ENCODE results near the gene DYNC2H1.

DYNC2H1 gene

DNA sequence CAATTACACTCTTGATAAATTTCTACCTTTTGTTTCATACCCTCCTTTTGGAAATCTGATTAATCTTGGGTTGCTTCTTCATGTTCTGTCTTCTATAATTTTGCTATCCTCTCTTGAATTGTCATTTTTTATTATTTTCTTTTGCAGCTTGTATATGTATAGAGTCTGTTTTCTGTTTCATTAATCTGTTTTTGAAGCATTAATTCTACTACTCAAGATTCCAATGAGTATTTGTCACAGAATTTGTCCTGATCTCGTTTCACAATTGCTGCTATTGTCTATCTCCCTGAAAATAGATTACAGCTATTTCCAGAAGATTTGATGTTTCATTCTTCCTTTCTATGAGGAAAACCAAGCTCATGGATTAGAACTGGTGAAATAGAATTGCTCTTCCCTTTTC, 406.1 kb downstream of the DYNC2H1 start:
- Histone ChIP-seq H3K4me3 (ENCODE audit: low read depth in 1 of 2, low read length in 2 of 2) (no peak overlapping the region), H3K9me3 (ENCODE audit: control insufficient read depth in 1 of 2, low read length in 2 of 2) (no peaks in the 10 kb centered on the region), H3K27ac (ENCODE audit: low read depth, low read length) (no peak overlapping the region), H3K9ac (ENCODE audit: low read depth in 1 of 2, low read length in 2 of 2) (no peak overlapping the region), H3K4me1 (ENCODE audit: control insufficient read depth in 1 of 2, insufficient read depth in 2 of 2, low read length in 2 of 2) (no peaks in the 10 kb centered on the region), H3K36me3 (ENCODE audit: control insufficient read depth in 1 of 2, insufficient read depth in 2 of 2, low read length in 2 of 2) (no peaks in the 10 kb centered on the region), H3K27me3 (ENCODE audit: control insufficient read depth in 1 of 2, insufficient read depth in 2 of 2, low read length in 2 of 2) (no peaks in the 10 kb centered on the region)

DNA sequence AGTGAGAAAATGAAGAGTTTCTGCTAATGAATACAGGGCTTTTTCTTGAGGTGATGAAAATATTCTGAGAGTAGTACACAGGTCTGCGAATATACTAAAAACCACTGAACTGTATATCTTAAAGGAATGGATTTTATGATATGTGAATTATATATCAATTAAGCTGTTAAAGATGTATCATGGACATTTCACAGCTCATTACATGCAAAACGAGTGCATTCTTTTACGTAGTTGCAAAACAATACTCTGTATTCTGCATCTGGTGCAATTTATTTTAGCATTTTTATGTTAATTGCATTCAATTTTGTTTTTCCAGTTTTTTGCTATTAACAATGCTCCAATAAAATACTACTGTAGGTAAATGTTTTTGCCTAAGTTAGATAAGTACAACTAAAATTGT, 411.6 kb downstream of the DYNC2H1 start:
- Histone ChIP-seq H3K4me3 (ENCODE audit: low read depth in 1 of 2, low read length in 2 of 2) (no peak overlapping the region), H3K36me3 (ENCODE audit: control insufficient read depth in 1 of 2, insufficient read depth in 2 of 2, low read length in 2 of 2) (no peaks in the 10 kb centered on the region), H3K4me1 (ENCODE audit: control insufficient read depth in 1 of 2, insufficient read depth in 2 of 2, low read length in 2 of 2) (no peaks in the 10 kb centered on the region)

DNA sequence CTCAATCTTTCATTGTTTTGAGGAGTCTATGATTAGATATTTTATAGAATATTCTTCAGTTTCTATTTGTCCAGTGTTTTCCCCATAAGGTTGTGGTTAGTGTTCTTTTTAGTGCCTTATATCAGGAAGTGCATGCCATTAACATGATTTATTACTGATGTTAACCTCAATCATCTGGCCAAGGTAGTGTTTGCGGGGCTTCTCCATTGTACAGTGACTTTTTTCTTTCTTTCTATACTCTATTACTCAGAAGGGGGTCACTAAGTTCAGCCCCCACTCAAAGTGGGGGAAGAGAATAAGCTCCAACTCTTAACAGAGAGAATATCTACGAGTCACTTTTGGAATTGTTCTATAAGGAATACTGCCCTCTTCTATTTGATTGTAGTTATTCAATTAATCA, 415.8 kb downstream of the DYNC2H1 start:
- no peaks in the 10 kb centered on the region for H3K27me3 ChIP-seq (ENCODE audit: control insufficient read depth in 1 of 2, insufficient read depth in 2 of 2, low read length in 2 of 2)
- no peak overlapping the region for H3K27ac ChIP-seq (ENCODE audit: low read depth, low read length)
- no peaks in the 10 kb centered on the region for H3K36me3 ChIP-seq (ENCODE audit: control insufficient read depth in 1 of 2, insufficient read depth in 2 of 2, low read length in 2 of 2)
- no peak overlapping the region for H3K9ac ChIP-seq (ENCODE audit: low read depth in 1 of 2, low read length in 2 of 2)
- H3K9me3 ChIP-seq (ENCODE audit: control insufficient read depth in 1 of 2, low read length in 2 of 2): no peaks in the 10 kb centered on the region
- H3K4me3 ChIP-seq (ENCODE audit: low read depth in 1 of 2, low read length in 2 of 2): no peak overlapping the region
- H3K4me1 ChIP-seq (ENCODE audit: control insufficient read depth in 1 of 2, insufficient read depth in 2 of 2, low read length in 2 of 2): no peaks in the 10 kb centered on the region

More for the DNA sequence above, 411.6 kb downstream of the DYNC2H1 start:
- Histone ChIP-seq H3K9me3 (ENCODE audit: control insufficient read depth in 1 of 2, low read length in 2 of 2) (no peaks in the 10 kb centered on the region), H3K27me3 (ENCODE audit: control insufficient read depth in 1 of 2, insufficient read depth in 2 of 2, low read length in 2 of 2) (no peaks in the 10 kb centered on the region), H3K9ac (ENCODE audit: low read depth in 1 of 2, low read length in 2 of 2) (no peak overlapping the region), H3K27ac (ENCODE audit: low read depth, low read length) (no peak overlapping the region)

DNA sequence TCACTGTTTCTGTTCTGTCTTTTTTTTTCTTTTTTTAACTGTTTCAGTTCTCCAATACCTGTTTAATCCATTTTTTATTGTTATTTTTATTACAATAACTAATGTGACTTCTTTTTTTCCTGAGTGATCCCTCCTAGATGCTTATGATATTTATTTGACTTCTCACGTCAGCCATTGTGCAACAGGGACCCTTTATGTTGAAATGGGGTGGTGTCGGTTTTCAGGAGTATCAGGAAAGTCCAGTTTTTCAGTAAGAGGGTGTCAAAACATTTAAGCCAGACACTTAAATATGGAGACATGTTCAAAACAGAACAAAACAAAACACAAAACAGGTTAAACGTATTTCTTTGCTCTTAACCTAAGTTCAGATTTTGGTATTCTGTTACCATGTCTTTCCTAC, 418.8 kb downstream of the DYNC2H1 start:
- H3K36me3 ChIP-seq (ENCODE audit: control insufficient read depth in 1 of 2, insufficient read depth in 2 of 2, low read length in 2 of 2): no peaks in the 10 kb centered on the region
- H3K4me3 ChIP-seq (ENCODE audit: low read depth in 1 of 2, low read length in 2 of 2): no peak overlapping the region
- H3K27ac ChIP-seq (ENCODE audit: low read depth, low read length): no peak overlapping the region
- H3K9me3 ChIP-seq (ENCODE audit: control insufficient read depth in 1 of 2, low read length in 2 of 2): no peaks in the 10 kb centered on the region
- no peaks in the 10 kb centered on the region for H3K4me1 ChIP-seq (ENCODE audit: control insufficient read depth in 1 of 2, insufficient read depth in 2 of 2, low read length in 2 of 2)
- no peak overlapping the region for H3K9ac ChIP-seq (ENCODE audit: low read depth in 1 of 2, low read length in 2 of 2)
- no peaks in the 10 kb centered on the region for H3K27me3 ChIP-seq (ENCODE audit: control insufficient read depth in 1 of 2, insufficient read depth in 2 of 2, low read length in 2 of 2)

DNA sequence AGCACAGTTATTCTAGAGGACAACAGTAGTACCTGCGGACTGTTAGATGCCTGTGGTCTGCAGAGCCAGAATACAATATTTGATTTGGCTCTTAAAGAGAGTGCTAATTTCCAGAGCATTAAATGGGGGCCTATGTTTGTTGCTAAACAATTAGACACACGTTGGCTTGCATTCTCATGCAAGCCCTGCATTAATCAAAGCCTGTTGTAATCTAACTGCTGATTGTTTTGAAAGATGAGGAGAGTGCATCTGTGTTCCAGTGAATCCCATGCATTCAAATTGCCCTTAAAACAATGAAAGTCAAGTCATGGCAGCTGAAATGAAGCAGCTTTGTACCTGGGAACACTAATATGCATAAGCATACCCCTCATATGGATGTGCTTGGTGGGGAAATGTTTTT, 419.4 kb downstream of the DYNC2H1 start:
- H3K4me1 ChIP-seq (ENCODE audit: control insufficient read depth in 1 of 2, insufficient read depth in 2 of 2, low read length in 2 of 2): no peaks in the 10 kb centered on the region
- H3K27ac ChIP-seq (ENCODE audit: low read depth, low read length): no peak overlapping the region
- no peaks in the 10 kb centered on the region for H3K36me3 ChIP-seq (ENCODE audit: control insufficient read depth in 1 of 2, insufficient read depth in 2 of 2, low read length in 2 of 2)

DNA sequence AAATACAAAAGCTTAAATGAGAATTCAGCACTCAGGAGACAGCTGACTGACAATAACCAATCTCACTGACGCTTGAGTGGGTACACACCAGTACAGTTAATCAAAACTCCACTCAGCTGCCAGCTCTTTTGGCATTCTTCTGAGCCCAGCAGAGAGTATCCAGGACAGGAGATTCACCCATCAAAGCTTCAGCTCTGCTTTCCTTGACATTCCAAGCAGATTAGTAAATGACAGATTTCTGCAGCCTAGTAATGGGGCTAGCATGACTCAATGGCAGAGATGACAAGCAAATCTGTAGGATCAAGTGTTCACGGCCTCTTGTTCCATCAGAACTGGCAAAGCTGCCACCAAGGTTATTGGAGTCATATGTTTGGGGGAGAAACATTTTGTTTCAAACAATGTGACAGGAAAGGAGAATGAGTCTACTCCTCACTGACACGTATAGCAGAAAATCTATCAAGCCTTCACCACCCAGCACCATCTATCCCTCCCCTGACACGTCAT, 420.0 kb downstream of the DYNC2H1 start:
- Histone ChIP-seq H3K9me3 (ENCODE audit: control insufficient read depth in 1 of 2, low read length in 2 of 2) (no peaks in the 10 kb centered on the region), H3K4me3 (ENCODE audit: low read depth in 1 of 2, low read length in 2 of 2) (no peak overlapping the region), H3K27ac (ENCODE audit: low read depth, low read length) (no peak overlapping the region), H3K27me3 (ENCODE audit: control insufficient read depth in 1 of 2, insufficient read depth in 2 of 2, low read length in 2 of 2) (no peaks in the 10 kb centered on the region), H3K9ac (ENCODE audit: low read depth in 1 of 2, low read length in 2 of 2) (no peak overlapping the region), H3K36me3 (ENCODE audit: control insufficient read depth in 1 of 2, insufficient read depth in 2 of 2, low read length in 2 of 2) (no peaks in the 10 kb centered on the region), H3K4me1 (ENCODE audit: control insufficient read depth in 1 of 2, insufficient read depth in 2 of 2, low read length in 2 of 2) (no peaks in the 10 kb centered on the region)

More for the DNA sequence above, 419.4 kb downstream of the DYNC2H1 start:
- Histone ChIP-seq H3K9ac (ENCODE audit: low read depth in 1 of 2, low read length in 2 of 2) (no peak overlapping the region), H3K4me3 (ENCODE audit: low read depth in 1 of 2, low read length in 2 of 2) (no peak overlapping the region), H3K9me3 (ENCODE audit: control insufficient read depth in 1 of 2, low read length in 2 of 2) (no peaks in the 10 kb centered on the region), H3K27me3 (ENCODE audit: control insufficient read depth in 1 of 2, insufficient read depth in 2 of 2, low read length in 2 of 2) (no peaks in the 10 kb centered on the region)

All from duodenal mucosa (tissue), 2 donors.